HepG2 (cell line): ENCODE data around the gene PTGR2. TPM values are rescaled to one million over a fixed set of nuclear protein-coding genes. Genes with fewer than 3 reads are reported as not detected.

ENCODE experiments used
- AGO1 ChIP-seq: fragments of 200-400 bp; formaldehyde crosslinking; IDR thresholded peaks from 2 replicates; pipeline ENCODE4 v1.6.1; 2017; ENCODE audit warnings: mild to moderate bottlenecking, low read depth, low read length, moderate library complexity; ENCODE audit not compliant: poor library complexity, severe bottlenecking
- CBX1 ChIP-seq: IDR thresholded peaks from one replicate; pipeline ENCODE4 v1.6.1; 2016; ENCODE audit warnings: antibody characterized with exemption, low read depth
- CHD4 ChIP-seq: fragments of 200-600 bp; sonication (generic); IDR thresholded peaks from 2 replicates; pipeline ENCODE4 v1.7.0; 2017; ENCODE audit warnings: mild to moderate bottlenecking, low read length, borderline replicate concordance
- CREB1 ChIP-seq, 2 experiments: fragments of 450-650 bp in 1 of 2; IDR thresholded peaks; 2 replicates each; pipeline ENCODE4 v1.6.1; 2016 to 2017; ENCODE audit warnings: control low read depth in 1 of 2, mild to moderate bottlenecking in 1 of 2, missing compliant biosample characterization in 1 of 2, missing genetic modification characterization in 1 of 2
- GTF2F1 ChIP-seq: fragments of 150-350 bp; IDR thresholded peaks from 2 replicates; pipeline ENCODE4 v1.6.1; 2014; ENCODE audit warnings: low read length
- KLF12 ChIP-seq: sonication (generic); formaldehyde crosslinking; IDR thresholded peaks from 2 replicates; pipeline ENCODE4 v1.4.0; 2020; ENCODE audit warnings: missing genetic modification reagents, borderline replicate concordance
- KLF15 ChIP-seq: sonication (generic); formaldehyde crosslinking; IDR thresholded peaks from 2 replicates; pipeline ENCODE4 v1.8.1; 2023; ENCODE audit warnings: borderline replicate concordance, mild to moderate bottlenecking, inconsistent platforms, missing genetic modification reagents, mixed read lengths
- RBM22 ChIP-seq: fragments of 200-400 bp; formaldehyde crosslinking; optimal IDR thresholded peaks from 2 replicates; pipeline ENCODE3; 2017; ENCODE audit warnings: mild to moderate bottlenecking, low read length, moderate library complexity
- SMAD3 ChIP-seq: sonication (generic); formaldehyde crosslinking; IDR thresholded peaks from 2 replicates; pipeline ENCODE4 v1.4.0; 2020; ENCODE audit warnings: missing genetic modification reagents
- SNAPC5 ChIP-seq: sonication (generic); formaldehyde crosslinking; IDR thresholded peaks from 2 replicates; pipeline ENCODE4 v1.8.1; 2023; ENCODE audit warnings: mild to moderate bottlenecking, missing genetic modification reagents, borderline replicate concordance
- TBX2 ChIP-seq: sonication (generic); formaldehyde crosslinking; IDR thresholded peaks from 2 replicates; pipeline ENCODE4 v1.5.0; 2020; ENCODE audit warnings: missing genetic modification reagents, mild to moderate bottlenecking, borderline replicate concordance
- ZHX2 ChIP-seq, 2 experiments: sonication (generic) in 1 of 2; formaldehyde crosslinking in 1 of 2; IDR thresholded peaks; 2 replicates each; pipeline versions ENCODE4 v1.6.1 to v1.9.0; 2014 to 2022; ENCODE audit warnings: antibody characterized with exemption in 1 of 2, borderline replicate concordance in 1 of 2, inconsistent platforms in 1 of 2, low read depth in 1 of 2, missing genetic modification reagents in 1 of 2
- ZNF124 ChIP-seq: sonication (generic); formaldehyde crosslinking; IDR thresholded peaks from 2 replicates; pipeline ENCODE4 v1.4.0; 2020; ENCODE audit warnings: missing genetic modification reagents
- ZNF274 ChIP-seq: sonication (generic); formaldehyde crosslinking; IDR thresholded peaks from 2 replicates; pipeline ENCODE4 v1.5.1; 2020; ENCODE audit warnings: mild to moderate bottlenecking, missing genetic modification reagents
- ZNF275 ChIP-seq: sonication (generic); formaldehyde crosslinking; IDR thresholded peaks from 2 replicates; pipeline ENCODE4 v1.8.0; 2022; ENCODE audit warnings: missing genetic modification reagents, mild to moderate bottlenecking, inconsistent platforms, borderline replicate concordance
- ZNF335 ChIP-seq: sonication (generic); formaldehyde crosslinking; IDR thresholded peaks from 2 replicates; pipeline ENCODE4 v1.4.0; 2020; ENCODE audit warnings: missing genetic modification reagents
- ZNF367 ChIP-seq: sonication (generic); formaldehyde crosslinking; IDR thresholded peaks from 2 replicates; pipeline ENCODE4 v1.4.0; 2020; ENCODE audit warnings: missing genetic modification reagents, borderline replicate concordance
- ZNF770 ChIP-seq: sonication (generic); formaldehyde crosslinking; IDR thresholded peaks from 2 replicates; pipeline ENCODE4 v1.5.0; 2020; ENCODE audit warnings: mild to moderate bottlenecking, missing genetic modification reagents
- polyA plus RNA-seq, 8 experiments: library from polyadenylated mRNA; depleted of rRNA in 3 of 8; stranded (reverse) in 7 of 8; unstranded in 1 of 8; fragments of >200 nt; fragmentation: Illumina TruSeq in 4 of 8; extraction: Trizol in 4 of 8; gene quantifications; 2 replicates each; pipeline versions ENCODE4 v1.2.1 to v1.2.3, GENCODE V29; 2011 to 2016; ENCODE audit warnings: low read depth in 4 of 8, missing spikeins in 1 of 8, mixed read lengths in 1 of 8; ENCODE audit not compliant: insufficient read depth in 1 of 8
- total RNA-seq, 5 experiments: library from RNA; depleted of rRNA; stranded (reverse); fragments of >200 nt; fragmentation: Illumina TruSeq; extraction: Trizol; gene quantifications; 2 replicates each; pipeline ENCODE4 v1.2.3, GENCODE V29; 2016; ENCODE audit warnings: low read depth in 1 of 5

The PTGR2 gene
- total and polyA plus RNA-seq, 2 of the 13 experiments (the other 11 are each of a cell fraction or from before 2014, with no cell fraction given) = 3.0 to 4.3 TPM

GRCh38 chr14:73886449-73887317, 35.1 kb downstream of the PTGR2 start, which contains the start of gene ZNF410 (continued):
- peak; percentile 95 for TF ChIP-seq ZHX2 (IDR thresholded peaks at IDR 0.05; ENCODE audit: low read depth)
- no peak for TF ChIP-seq ZHX2 (CRISPR knock-in tag; IDR thresholded peaks at IDR 0.05; ENCODE audit: borderline replicate concordance)
- no peak; the same call in 1 of the 2 replicates for TF ChIP-seq GTF2F1
- peak; percentile 66; the same call in 1 of the 2 replicates for TF ChIP-seq TBX2 (CRISPR knock-in tag)
- no peak; the same call in 1 of the 2 replicates for TF ChIP-seq ZNF124 (CRISPR knock-in tag)
- no peak; the same call in 1 of the 2 replicates for TF ChIP-seq ZNF367 (CRISPR knock-in tag)
- no peak for TF ChIP-seq RBM22
- TF ChIP-seq AGO1 = peak; percentile 40
- peak; percentile 93; the same call in 1 of the 2 replicates for TF ChIP-seq ZNF274 (CRISPR knock-in tag)
- TF ChIP-seq KLF12 = peak; percentile 79
- no peak; the same call in 1 of the 2 replicates for TF ChIP-seq SNAPC5 (CRISPR knock-in tag)
- peak; percentile 77; the same call in 1 of the 2 replicates for TF ChIP-seq ZNF335
- TF ChIP-seq CHD4 = no peak; the same call in 1 of the 2 replicates
- TF ChIP-seq CREB1 (IDR thresholded peaks at IDR 0.05) = peak; percentile 93
- TF ChIP-seq CREB1 (CRISPR knock-in tag; IDR thresholded peaks at IDR 0.05) = peak; percentile 94
- TF ChIP-seq SMAD3 = peak; percentile 81; the same call in 1 of the 2 replicates
- no peak for TF ChIP-seq CBX1
- TF ChIP-seq ZNF770 = peak; percentile 51; the same call in 1 of the 2 replicates
- no peak for TF ChIP-seq ZNF275
- peak; percentile 82; the same call in 1 of the 2 replicates for TF ChIP-seq KLF15 (CRISPR knock-in tag)
